Heart left ventricle (tissue), 16 donors: ENCODE data around the gene RFX6. TPM values are rescaled to one million over a fixed set of nuclear protein-coding genes. Genes with fewer than 3 reads are reported as not detected.
A peak's percentile ranks its signal among the peaks of the same experiment; 100 is the strongest.

Source experiments
- ATAC-seq, 4 donors: fragments of 200-7000 bp; cut with Tn5 transposase; one replicate each; pipeline ENCODE4 v1.9.1; 2020 to 2022; ENCODE audit warnings: moderate library complexity in 4 of 4, mild to moderate bottlenecking in 3 of 4, moderate number of reproducible peaks in 1 of 4
- DNase-seq, 5 donors: peaks; one replicate each; pipeline ENCODE4 v3.0.0-alpha.2; 2020
- H3K27ac ChIP-seq, 12 donors: fragments of 200-600 bp; sonication (generic) in 4 of 12; one replicate each; pipeline versions ENCODE4 v1.5.0 to v1.8.0; 2016 to 2022; ENCODE audit warnings: mild to moderate bottlenecking in 2 of 12
- H3K27me3 ChIP-seq, 9 donors: fragments of 200-600 bp; sonication (generic) in 2 of 9; one replicate each; pipeline versions ENCODE4 v1.5.1 to v1.8.0; 2016 to 2022; ENCODE audit warnings: mild to moderate bottlenecking in 3 of 9
- H3K36me3 ChIP-seq, 9 donors: fragments of 200-600 bp; sonication (generic) in 2 of 9; one replicate each; pipeline versions ENCODE4 v1.5.0 to v1.8.0; 2018 to 2022; ENCODE audit warnings: mild to moderate bottlenecking in 2 of 9
- H3K4me1 ChIP-seq, 12 donors: fragments of 200-600 bp; sonication (generic) in 4 of 12; one replicate each; pipeline versions ENCODE4 v1.5.0 to v1.8.0; 2016 to 2022; ENCODE audit warnings: mild to moderate bottlenecking in 3 of 12
- H3K4me3 ChIP-seq, 12 donors: fragments of 200-600 bp; sonication (generic) in 4 of 12; one replicate each; pipeline versions ENCODE4 v1.5.0 to v1.8.0; 2017 to 2022; ENCODE audit warnings: mild to moderate bottlenecking in 9 of 12, moderate library complexity in 4 of 12
- H3K9me3 ChIP-seq, 12 donors: fragments of 200-600 bp; sonication (generic) in 4 of 12; one replicate each; pipeline versions ENCODE4 v1.5.0 to v1.8.0; 2016 to 2022; ENCODE audit warnings: mild to moderate bottlenecking in 1 of 12
- POLR2A ChIP-seq, 2 donors: fragments of 450-650 bp; IDR thresholded peaks; one replicate each; pipeline ENCODE4 v1.6.1; 2017; ENCODE audit warnings: antibody characterized with exemption in 2 of 2, mild to moderate bottlenecking in 2 of 2, moderate library complexity in 2 of 2
- WGBS, 4 donors: extraction: QIAGEN DNeasy Blood & Tissue Kit in 2 of 4; methylation state at CpG; one replicate each; pipeline versions ENCODE4 v1.1.5 to v1.1.7; 2013 to 2018; 5-methylcytosine and 5-hydroxymethylcytosine counted together
- intact Hi-C, 10 donors: fragments of 100-400 bp; cut with DNase I; formaldehyde crosslinking; loops; one replicate each; pipeline versions ENCODE4 v1.11.1 to v1.14.2; 2022
- polyA plus RNA-seq, 2 donors: library from polyadenylated mRNA; stranded (reverse); fragments of 200-250 nt; gene quantifications; one replicate each; pipeline ENCODE4 v1.2.3, GENCODE V29; 2013
- total RNA-seq, 9 donors: library from RNA; depleted of rRNA in 2 of 9; stranded (reverse); fragments of >200 nt in 2 of 9; fragmentation: NEBNext Ultra II Directional in 3 of 9; extraction: Animal tissue kit (Norgen Biotek cat#: 25700) in 3 of 9; gene quantifications; one replicate each; pipeline versions ENCODE4 v1.1.0 to v1.2.4, GENCODE V29; 2016 to 2023
- TF ChIP-seq, protein P1 (sequence below), 12 donors: fragments of 200-600 bp; sonication (generic) in 4 of 12; IDR thresholded peaks; one replicate each; pipeline versions ENCODE4 v1.5.0 to v1.8.0; 2018 to 2022; ENCODE audit warnings: antibody characterized with exemption in 12 of 12, mild to moderate bottlenecking in 5 of 12
- donor health status: ischemic (EF 13 %, LVEDD 7.1; RV severe dilation, severe dysfunction).
- donor health status: healthy with polysubstance abuse.
- donor health status: DM: no; HTN: yes; CAD: no.
- donor health status: DM: no; HTN: no; CAD: no.
- donor health status: ischemic (EF 25% LVEDD 6.9; RV normal size, moderate dysfunction).
- donor health status: ischemic (EF 25% LVEDD 5.7; RV mildly dilated, moderate dysfunction).
- donor health status: healthy.
- donor health status: DM: yes; HTN: yes; CAD: no.
- donor health status: ischemic (EF 35%, LVEDD 5.7; RV mildly dilated, moderate dysfunction).
- donor health status: nonischemic (EF 11% LVEDD 7.7; RV severe dilation, severe dysfunction).
- donor health status: DM: yes; HTN: yes; CAD: no.
- donor health status: PGD.
- donor health status: ischemic (EF 29% LVEDD 5.4; RV normal size, mild dysfunction).
- donor health status: nonischemic (EF 23%, LVEDD 6.1; RV moderate dilation, normal function).

RFX6 gene
- total and polyA plus RNA-seq, 11 donors: not detected

DNA sequence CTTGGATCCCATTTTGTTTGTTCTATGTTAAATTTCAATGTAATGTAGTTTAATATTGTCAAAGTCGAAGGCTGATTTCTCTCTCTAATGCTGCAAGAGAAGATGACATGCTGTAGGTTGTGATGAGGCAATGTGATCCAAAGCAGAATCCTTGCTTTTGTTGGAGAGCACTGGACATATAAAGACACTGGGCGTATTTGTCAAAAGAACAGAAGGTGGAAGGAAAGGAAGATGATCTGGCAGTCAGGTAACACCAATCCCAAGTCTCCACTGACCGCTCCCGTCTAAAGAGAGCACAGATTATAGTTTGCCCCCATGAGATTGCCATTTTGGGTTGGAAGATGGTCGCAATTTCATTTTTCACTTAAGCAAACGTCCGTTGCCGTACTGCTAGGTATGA is 935 bp upstream of the RFX6 start:
- Histone ChIP-seq H3K4me3 (no peak overlapping the region), H3K27ac (no peak overlapping the region), H3K36me3 (no peaks in the 10 kb centered on the region), H3K9me3 (peaks cover 0 to 7% (median 0%) of the 10 kb centered on the region in 12 donors), H3K27me3 (peaks cover 17 to 62% (median 33%) of the 10 kb centered on the region in 9 donors), H3K4me1 (peaks cover 0 to 12% (median 1%) of the 10 kb centered on the region in 12 donors)
- TF ChIP-seq, protein P1, sequence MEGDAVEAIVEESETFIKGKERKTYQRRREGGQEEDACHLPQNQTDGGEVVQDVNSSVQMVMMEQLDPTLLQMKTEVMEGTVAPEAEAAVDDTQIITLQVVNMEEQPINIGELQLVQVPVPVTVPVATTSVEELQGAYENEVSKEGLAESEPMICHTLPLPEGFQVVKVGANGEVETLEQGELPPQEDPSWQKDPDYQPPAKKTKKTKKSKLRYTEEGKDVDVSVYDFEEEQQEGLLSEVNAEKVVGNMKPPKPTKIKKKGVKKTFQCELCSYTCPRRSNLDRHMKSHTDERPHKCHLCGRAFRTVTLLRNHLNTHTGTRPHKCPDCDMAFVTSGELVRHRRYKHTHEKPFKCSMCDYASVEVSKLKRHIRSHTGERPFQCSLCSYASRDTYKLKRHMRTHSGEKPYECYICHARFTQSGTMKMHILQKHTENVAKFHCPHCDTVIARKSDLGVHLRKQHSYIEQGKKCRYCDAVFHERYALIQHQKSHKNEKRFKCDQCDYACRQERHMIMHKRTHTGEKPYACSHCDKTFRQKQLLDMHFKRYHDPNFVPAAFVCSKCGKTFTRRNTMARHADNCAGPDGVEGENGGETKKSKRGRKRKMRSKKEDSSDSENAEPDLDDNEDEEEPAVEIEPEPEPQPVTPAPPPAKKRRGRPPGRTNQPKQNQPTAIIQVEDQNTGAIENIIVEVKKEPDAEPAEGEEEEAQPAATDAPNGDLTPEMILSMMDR (IDR thresholded peaks at IDR 0.05): no peak
- no peak for TF ChIP-seq POLR2A (IDR thresholded peaks at IDR 0.05)
- ATAC-seq (no peak), DNase-seq (no peak)
- 22 to 35% (median 26%) methylated on average over 8 of the region's 8 CpGs for WGBS, 4 donors
- intact Hi-C loops: no loop called here

DNA sequence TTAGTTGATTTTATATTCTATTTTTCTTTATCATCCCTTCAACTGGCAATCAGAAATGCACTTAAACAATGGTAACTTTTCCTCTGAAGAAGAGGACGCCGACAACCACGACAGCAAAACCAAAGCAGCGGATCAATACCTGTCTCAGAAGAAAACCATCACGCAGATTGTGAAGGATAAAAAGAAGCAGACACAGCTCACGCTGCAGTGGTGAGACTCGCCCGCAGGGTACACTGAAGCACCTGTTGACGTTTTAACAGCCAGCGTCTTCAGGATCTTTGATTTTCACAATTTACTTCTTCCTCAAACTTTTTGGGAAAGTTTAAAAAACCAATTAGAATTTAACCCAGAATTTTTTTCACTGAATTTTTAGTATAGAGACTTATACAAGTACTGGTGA is 701 bp downstream of the RFX6 start:
- no peak overlapping the region for H3K4me3 ChIP-seq
- intact Hi-C loops: no loop called here
- ATAC-seq: no peak
- DNase-seq: no peak
- no peaks in the 10 kb centered on the region for H3K36me3 ChIP-seq
- peaks cover 0 to 3% (median 0%) of the 10 kb centered on the region in 12 donors for H3K9me3 ChIP-seq
- H3K27ac ChIP-seq: no peak overlapping the region
- H3K4me1 ChIP-seq: peaks cover 0 to 12% (median 1%) of the 10 kb centered on the region in 12 donors
- 6 to 9% (median 7%) methylated on average over 10 of the region's 10 CpGs for WGBS, 4 donors
- H3K27me3 ChIP-seq: peaks cover 17 to 59% (median 33%) of the 10 kb centered on the region in 9 donors
- TF ChIP-seq POLR2A (IDR thresholded peaks at IDR 0.05): no peak
- TF ChIP-seq, protein P1 (IDR thresholded peaks at IDR 0.05): no peak

DNA sequence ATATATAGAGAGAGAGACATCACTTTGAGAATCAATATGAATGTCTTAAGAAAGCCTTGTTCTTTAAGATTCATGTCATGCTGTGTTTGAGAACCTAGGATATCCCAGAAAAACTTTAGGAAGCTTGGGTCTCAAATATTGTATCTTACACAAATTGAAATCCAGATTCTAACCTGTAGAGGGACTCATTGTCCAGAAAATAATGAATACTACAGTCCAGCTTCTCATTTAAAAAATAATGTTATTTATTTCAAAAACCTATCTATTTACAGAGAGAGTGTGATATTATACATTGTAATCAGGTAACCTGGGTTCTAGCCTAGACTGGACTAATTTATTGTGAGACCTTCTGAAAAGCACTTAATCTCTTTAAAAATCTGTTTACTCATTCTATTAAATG is 4.2 kb downstream of the RFX6 start:
- Histone ChIP-seq H3K27me3 (peaks cover 15 to 35% (median 19%) of the 10 kb centered on the region in 9 donors), H3K27ac (no peak overlapping the region), H3K36me3 (no peaks in the 10 kb centered on the region), H3K4me1 (peaks cover 0 to 12% (median 1%) of the 10 kb centered on the region in 12 donors), H3K4me3 (no peak overlapping the region), H3K9me3 (no peaks in the 10 kb centered on the region)
- intact Hi-C loops: loop anchor here in 1 of 10 donors (5.0 kb wide), 1 partner anchor 91 kb away; no protein-coding TSS in a partner anchor
- TF ChIP-seq POLR2A (IDR thresholded peaks at IDR 0.05): no peak
- TF ChIP-seq, protein P1 (IDR thresholded peaks at IDR 0.05): peak in 4 of 12 donors; percentile 8 to 28 (median 16)
- DNase-seq (no peak), ATAC-seq (no peak)

DNA sequence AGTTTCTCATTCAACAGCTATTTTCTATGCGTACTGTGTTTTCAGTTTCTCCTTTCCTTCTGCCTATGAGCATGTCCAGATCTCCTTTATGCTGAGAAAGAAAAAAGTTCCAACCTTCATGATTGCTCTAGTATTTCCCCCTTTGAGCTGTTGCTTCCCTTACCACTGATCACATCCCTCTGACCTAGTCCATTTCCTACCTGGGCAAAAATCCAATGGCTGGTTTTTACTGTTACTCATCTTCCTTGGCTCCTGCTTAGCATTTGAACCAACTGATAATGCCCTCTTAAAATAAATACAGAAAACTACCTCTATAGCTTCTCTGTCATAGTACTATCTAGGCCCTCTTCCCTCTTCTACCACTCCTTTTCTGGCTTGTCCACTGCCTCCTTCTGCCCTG is 6.0 kb downstream of the RFX6 start:
- Histone ChIP-seq H3K9me3 (no peaks in the 10 kb centered on the region), H3K27me3 (peaks cover 0 to 18% (median 2%) of the 10 kb centered on the region in 9 donors), H3K4me1 (no peaks in the 10 kb centered on the region), H3K36me3 (no peaks in the 10 kb centered on the region), H3K27ac (no peak overlapping the region), H3K4me3 (no peak overlapping the region)
- TF ChIP-seq, protein P1 (IDR thresholded peaks at IDR 0.05): no peak
- TF ChIP-seq POLR2A (IDR thresholded peaks at IDR 0.05): no peak
- DNase-seq (no peak), ATAC-seq (no peak)
- 60 to 77% (median 67%) methylated on average over 1 of the region's 1 CpG for WGBS, 4 donors
- intact Hi-C loops: loop anchor here in 1 of 10 donors (5.0 kb wide), 1 partner anchor 89 kb away; no protein-coding TSS in a partner anchor
